ENCODE data around the gene EPHB4.
A peak's percentile ranks its signal among the peaks of the same experiment; 100 is the strongest.

The EPHB4 gene

GRCh38 chr7:100854146-100854895, 27.0 kb upstream of the EPHB4 start:
- no peak for DNase-seq
- no peak for ATAC-seq

DNA sequence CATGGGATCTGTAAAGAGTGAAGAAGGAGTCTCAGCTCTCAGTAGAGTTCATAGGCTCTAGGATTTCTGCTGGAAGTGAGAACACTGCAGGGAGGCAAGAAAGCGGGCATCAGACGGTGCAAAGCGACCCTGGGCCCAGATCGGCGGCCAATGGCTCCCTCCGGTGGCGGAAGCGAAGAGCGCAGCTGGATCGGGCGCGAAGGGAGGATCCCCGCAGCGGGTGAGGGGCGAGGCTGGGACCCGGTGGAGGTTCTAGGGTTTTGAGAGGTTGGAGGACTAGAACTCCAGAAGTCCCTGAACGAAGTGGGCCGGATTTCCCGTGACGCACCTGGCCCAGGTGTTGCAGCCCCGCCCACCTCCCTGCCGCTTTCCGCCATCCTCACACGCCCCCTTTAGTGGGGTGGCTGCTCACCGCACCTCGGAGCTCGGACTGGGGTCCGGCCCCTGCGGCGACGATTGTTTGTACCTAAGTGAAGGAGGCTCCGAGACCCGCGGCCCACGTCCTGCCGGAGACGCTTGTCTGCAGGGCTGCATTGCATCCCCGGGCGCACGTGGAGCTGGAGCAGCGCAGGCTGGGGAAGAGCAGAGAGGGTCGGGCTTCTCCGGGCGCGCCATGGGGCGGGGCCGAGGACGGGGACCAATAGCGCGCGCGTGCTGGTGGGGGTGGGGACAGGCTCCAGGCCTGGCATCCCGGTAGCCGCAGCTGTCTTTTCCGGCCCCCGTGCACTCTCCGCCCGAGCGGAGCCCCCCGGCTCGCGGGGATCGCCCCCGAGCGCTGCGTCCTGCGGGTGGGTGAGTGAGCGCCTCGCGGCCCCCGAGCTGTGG, 24.9 kb upstream of the EPHB4 start, which contains the start of gene SLC12A9:
SLC12A9 (plus strand) TSS at position 666 of the 825 bp plus-strand sequence. CDS start 1,485 bp downstream, outside the sequence.
- ATAC-seq, result peak; percentile 98
- peak; percentile 90 for DNase-seq

- ATAC-seq, result no peak
- DNase-seq, result no peak
Observed at GRCh38 chr7:100847360-100847759, 20.0 kb upstream of the EPHB4 start.

DNA sequence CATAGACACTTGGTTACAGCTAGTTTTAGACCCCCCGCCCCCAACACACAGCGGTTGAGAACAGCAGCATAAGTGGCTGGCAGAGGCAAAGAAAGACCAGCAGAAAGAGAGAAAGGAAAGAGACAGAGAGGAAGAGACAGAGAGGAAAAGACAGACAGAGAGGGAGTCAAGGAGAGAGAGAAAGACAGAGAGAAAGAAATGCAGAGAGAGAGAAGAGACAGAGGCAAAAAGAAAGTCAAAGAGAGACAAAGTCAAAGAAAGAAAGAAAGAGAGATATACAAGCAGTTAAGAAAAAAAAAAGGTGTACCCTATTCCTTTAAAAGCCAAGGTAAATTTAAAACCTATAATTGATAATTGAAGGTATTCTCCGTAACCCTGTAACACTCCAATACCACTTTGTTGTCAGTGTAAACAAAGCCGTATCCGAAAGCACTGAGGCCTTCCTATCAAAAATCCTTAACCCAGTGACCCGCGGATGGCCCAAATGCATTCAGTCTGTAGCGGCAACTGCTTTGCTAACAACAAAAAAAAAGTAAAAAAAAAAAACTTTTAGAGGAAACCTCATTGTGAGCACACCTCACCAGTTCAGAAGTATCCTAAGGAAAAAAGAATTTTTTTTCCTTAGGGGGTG, 13.3 kb upstream of the EPHB4 start:
- DNase-seq, result no peak
- ATAC-seq, result no peak

DNA sequence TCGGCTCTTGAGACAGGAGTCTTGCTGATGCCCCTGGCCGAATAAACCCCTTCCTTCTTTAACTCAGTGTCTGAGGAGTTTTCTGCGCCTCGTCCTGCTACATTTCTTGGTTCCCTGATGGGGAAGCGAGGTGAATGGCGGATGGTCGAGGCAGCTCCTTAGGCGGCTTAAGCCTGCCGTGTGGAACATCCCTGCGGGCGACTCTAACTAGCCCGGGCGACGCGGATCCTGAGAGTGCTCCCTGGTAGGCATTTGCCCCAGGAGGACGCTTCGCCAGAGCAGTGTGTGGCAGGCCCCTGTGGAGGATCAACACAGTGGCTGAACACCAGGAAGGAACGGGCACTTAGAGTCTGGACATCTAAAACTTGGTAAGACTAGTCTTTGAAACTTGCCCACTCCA, 12.0 kb upstream of the EPHB4 start:
- DNase-seq (no peak), ATAC-seq (no peak)

DNA sequence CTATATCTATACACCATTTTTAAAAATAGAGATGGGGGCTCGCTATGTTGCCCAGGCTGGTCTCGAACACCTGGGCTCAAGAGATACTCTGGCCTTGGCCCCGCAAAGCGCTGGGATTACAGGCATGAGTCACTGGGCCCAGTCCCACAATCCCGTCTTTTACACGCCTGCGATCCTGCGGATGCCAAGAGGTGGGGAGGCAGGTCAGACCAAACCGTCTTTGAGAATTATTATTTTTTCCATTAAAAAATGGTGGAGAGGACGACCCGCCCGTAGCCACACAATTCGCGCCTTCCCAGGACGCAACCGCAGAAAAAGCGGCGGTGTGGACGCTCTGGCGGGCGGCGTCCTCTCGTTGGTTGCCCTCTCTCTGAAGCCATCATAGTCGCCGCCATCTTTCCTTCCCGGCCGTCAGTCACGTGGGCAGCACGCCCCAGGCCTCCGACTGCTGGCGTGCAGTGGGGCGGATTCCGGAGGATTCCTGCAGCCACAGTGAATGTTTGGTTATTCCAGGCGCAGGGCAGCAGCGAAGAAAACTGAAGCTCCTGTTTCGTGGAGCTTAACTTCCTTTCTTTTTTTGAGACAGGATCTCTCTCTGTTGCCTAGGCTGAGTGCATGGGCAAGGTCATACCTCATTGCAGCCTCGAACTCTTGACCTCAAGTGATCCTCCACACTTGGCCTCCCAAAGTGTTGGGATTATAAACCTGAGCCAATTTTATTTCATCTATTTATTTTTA, 9.9 kb upstream of the EPHB4 start:
- ATAC-seq, result peak; percentile 92

GRCh38 chr7:100836812-100837098, 9.4 kb upstream of the EPHB4 start:
- ATAC-seq (no peak), DNase-seq (no peak)

More for the DNA sequence above, 9.9 kb upstream of the EPHB4 start:
- DNase-seq, result peak; percentile 78

DNA sequence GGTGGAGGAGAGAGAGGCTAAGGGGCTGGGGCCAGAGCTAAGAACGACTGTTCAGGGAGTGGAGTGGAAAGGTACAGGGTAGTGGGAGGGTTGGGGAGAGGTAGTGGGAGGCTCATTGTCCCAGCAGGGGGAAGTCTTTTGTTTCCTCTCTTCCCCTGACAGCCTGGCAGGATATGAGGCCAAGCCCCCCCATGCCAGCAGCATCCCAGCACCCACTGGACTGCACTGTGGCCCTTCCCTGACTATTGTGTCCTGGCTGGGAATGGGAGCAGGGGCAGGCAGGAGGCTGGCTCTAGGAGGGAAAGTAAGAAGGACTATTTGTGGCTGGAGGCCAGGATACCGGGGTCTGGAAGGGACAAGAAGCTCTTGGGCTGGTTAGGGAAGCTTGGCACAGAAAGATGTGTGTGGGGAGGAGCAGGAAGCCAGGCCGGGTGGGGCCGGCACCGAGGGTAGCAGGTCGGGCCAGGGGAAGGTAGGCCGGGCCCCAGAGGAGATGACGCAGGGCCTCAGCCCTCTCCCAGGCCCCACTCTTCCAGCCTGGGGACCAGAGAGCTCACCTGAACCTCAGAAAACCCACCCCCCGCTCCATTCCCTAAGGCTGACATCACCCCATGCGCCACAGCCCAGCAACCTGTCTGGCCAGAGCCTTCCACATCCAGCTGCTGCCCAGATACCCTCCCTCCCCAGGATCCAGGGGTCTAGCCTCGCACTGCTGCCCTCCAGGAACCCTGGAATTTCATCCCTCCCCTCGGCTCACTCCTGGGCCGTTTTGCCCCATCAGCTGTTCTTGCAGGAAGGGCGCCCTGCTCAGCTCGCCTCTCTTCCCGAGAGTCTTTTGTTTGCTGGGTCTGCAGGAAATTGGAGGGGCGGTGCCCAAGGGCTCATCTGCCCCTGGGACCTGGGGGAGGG, 8.8 kb upstream of the EPHB4 start:
- DNase-seq (no peak), ATAC-seq (no peak)

- ATAC-seq (no peak), DNase-seq (no peak)
Observed at GRCh38 chr7:100832281-100832633, 4.9 kb upstream of the EPHB4 start.

GRCh38 chr7:100830396-100830795, 3.1 kb upstream of the EPHB4 start:
- ATAC-seq (no peak), DNase-seq (no peak)

- ATAC-seq, result no peak
- DNase-seq, result no peak
Observed at GRCh38 chr7:100829150-100829716, 1.9 kb upstream of the EPHB4 start.

- ATAC-seq (peak; percentile 26), DNase-seq (no peak)
Observed at GRCh38 chr7:100826514-100827329, 601 bp downstream of the EPHB4 start.

GRCh38 chr7:100825751-100826513, 1.4 kb downstream of the EPHB4 start:
- DNase-seq, result no peak
- no peak for ATAC-seq

GRCh38 chr7:100825215-100825671, 2.1 kb downstream of the EPHB4 start:
- no peak for DNase-seq
- ATAC-seq, result no peak

DNA sequence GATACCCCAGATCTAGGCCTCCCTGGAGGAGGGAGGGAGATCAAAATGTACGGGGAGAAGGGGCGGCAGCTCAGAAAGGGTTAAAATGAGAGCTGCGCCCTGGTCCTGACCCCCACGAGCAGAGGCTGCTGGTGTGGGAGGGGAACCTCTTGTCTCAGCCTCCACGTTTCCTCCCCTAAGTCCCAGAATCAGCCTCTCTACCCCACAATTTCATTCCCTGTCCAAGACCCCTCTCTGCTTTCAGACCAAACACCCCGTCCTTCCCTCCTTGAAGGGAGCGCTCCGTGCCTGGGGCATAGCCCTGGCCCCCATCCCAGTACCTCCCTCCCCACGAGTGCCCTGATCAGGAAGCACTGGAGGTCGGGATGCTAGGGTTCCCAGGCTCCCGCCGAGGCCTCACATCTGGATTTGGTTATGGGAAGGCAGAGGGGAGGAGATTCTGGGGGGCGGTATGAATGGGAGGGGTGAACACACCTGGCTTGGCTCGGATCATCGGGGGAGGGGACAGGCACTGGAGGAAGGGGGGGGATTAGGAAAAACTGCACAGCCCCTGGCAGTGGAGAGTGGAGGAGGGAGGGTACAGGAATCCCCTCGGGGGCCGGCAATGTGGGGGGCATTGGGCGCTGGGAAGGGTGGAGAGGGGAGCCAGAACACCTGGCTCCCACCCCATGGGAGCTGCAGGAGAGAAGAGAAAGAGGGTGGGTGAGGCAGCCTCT, 2.7 kb downstream of the EPHB4 start:
- no peak for ATAC-seq
- no peak for DNase-seq

GRCh38 chr7:100823534-100823933, 3.8 kb downstream of the EPHB4 start:
- peak; percentile 14 for ATAC-seq

DNA sequence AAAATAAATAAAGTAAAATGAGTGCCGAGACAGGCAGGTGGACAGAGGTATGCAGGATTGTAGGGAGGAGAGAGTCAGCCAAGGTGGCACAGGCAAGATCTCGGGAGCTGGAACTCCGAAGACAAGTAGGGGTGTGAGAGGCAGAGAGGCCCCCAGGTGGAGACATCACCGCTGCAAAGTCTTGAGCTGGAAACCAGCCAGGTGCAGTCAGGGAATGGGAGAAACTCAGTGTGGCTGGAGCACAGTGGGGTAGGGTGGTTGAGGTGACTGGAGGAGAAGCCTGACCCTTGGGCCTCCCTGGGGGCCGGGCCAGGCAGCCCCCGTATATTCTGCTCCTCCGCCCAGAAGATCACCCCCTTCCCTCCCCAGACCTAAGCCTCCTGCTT, 4.2 kb downstream of the EPHB4 start:
- no peak for DNase-seq
- no peak for ATAC-seq

More at GRCh38 chr7:100823534-100823933, 3.8 kb downstream of the EPHB4 start:
- no peak for DNase-seq

Data from stimulated activated naive CD8-positive, alpha-beta T cell treated with anti-CD3 and anti-CD28 coated beads, Interleukin-15, Interleukin-2, amounts not matched to agents 100 U/mL and 50 U/mL, for 24 hours (primary cell).